Measurements from ENCODE around the gene APP.

GRCh38 chr21:25964926-25965325 is 205.6 kb downstream of the APP start:
- no peak for TF ChIP-seq CTCF (IDR thresholded peaks at IDR 0.05; ENCODE audit: low read depth, low read length, poor library complexity, severe bottlenecking)
- TF ChIP-seq EZH2phosphoT487 (IDR thresholded peaks at IDR 0.05; ENCODE audit: borderline replicate concordance, low read length), result no peak

All from DOHH2 (cell line).